OCI-M2 (cell line): Measurements from ENCODE around the gene MIPEP.
"Not testable (repeated sequence)": the region's sequence is repeated elsewhere in the genome, so short reads cannot be mapped to it uniquely, and the experiment has no call there.

Source experiments
- DNase-seq: peaks from one replicate; lab custom pipeline; 2025; ENCODE audit not compliant: unreplicated experiment; lab: John Stamatoyannopoulos, UW

Gene MIPEP

GRCh38 chr13:23888658-23889614, at the start of gene MIPEP:
MIPEP (minus strand) TSS chr13:23889400; CDS start chr13:23889320, 80 bp downstream.
- DNase-seq = peak; percentile 61

GRCh38 chr13:23934520-23934919, 45.3 kb upstream of the MIPEP start:
- no peak for DNase-seq

- DNase-seq = no peak
Observed at GRCh38 chr13:23928985-23929384, 39.8 kb upstream of the MIPEP start.

- no peak for DNase-seq
Observed at GRCh38 chr13:23923031-23923430, 33.8 kb upstream of the MIPEP start.

- DNase-seq = no peak
Observed at GRCh38 chr13:23922005-23922932, 33.1 kb upstream of the MIPEP start.

- DNase-seq = no peak
Observed at GRCh38 chr13:23921451-23921888, 32.3 kb upstream of the MIPEP start.

GRCh38 chr13:23919006-23919405, 29.8 kb upstream of the MIPEP start:
- DNase-seq = no peak

GRCh38 chr13:23918208-23918607, 29.0 kb upstream of the MIPEP start:
- no peak for DNase-seq

GRCh38 chr13:23915308-23915707, 26.1 kb upstream of the MIPEP start:
- DNase-seq = no peak

- DNase-seq = no peak
Observed at GRCh38 chr13:23912469-23912868, 23.3 kb upstream of the MIPEP start.

GRCh38 chr13:23909606-23910005, 20.4 kb upstream of the MIPEP start:
- DNase-seq = no peak

GRCh38 chr13:23905766-23906165, 16.6 kb upstream of the MIPEP start:
- no peak for DNase-seq

- no peak for DNase-seq
Observed at GRCh38 chr13:23903906-23904280, 14.7 kb upstream of the MIPEP start.

GRCh38 chr13:23902975-23903905, 14.0 kb upstream of the MIPEP start:
- no peak for DNase-seq

- no peak for DNase-seq
Observed at GRCh38 chr13:23901365-23901764, 12.2 kb upstream of the MIPEP start.

GRCh38 chr13:23899555-23899954, 10.4 kb upstream of the MIPEP start:
- DNase-seq = no peak

GRCh38 chr13:23898101-23898500, 8.9 kb upstream of the MIPEP start:
- DNase-seq = no peak

GRCh38 chr13:23897452-23897919, 8.3 kb upstream of the MIPEP start, which contains the start of gene C1QTNF9B:
C1QTNF9B (minus strand) TSS chr13:23897502.
- not testable (repeated sequence) for DNase-seq

- DNase-seq = not testable (repeated sequence)
Observed at GRCh38 chr13:23894746-23895145, 5.5 kb upstream of the MIPEP start.

GRCh38 chr13:23893791-23894190, 4.6 kb upstream of the MIPEP start:
- DNase-seq = not testable (repeated sequence)
